GM23248 (cell line): ENCODE measurements around the gene SHISA9. TPM values are rescaled to one million over a fixed set of nuclear protein-coding genes. Genes with fewer than 3 reads are reported as not detected.

Experiments
- DNase-seq: peaks from one replicate; pipeline ENCODE4 v3.0.0-alpha.2; 2015
- H2AFZ ChIP-seq: fragments of 200-600 bp; sonication (generic); 2 replicates; pipeline ENCODE4 v1.6.1; 2016; ENCODE audit warnings: antibody characterized with exemption
- H3F3A ChIP-seq: fragments of 200-600 bp; sonication (generic); 2 replicates; pipeline ENCODE4 v1.6.1; 2016; ENCODE audit warnings: mild to moderate bottlenecking, antibody characterized with exemption, mixed run types; ENCODE audit not compliant: insufficient read depth
- H3K27ac ChIP-seq: fragments of 200-600 bp; sonication (generic); 2 replicates; pipeline ENCODE4 v1.5.1; 2016; ENCODE audit warnings: mild to moderate bottlenecking
- H3K27me3 ChIP-seq: fragments of 200-600 bp; sonication (generic); replicated peaks from 2 replicates; pipeline ENCODE4 v1.6.1; 2016; ENCODE audit warnings: mild to moderate bottlenecking; ENCODE audit not compliant: insufficient read depth
- H3K36me3 ChIP-seq: fragments of 200-600 bp; sonication (generic); 2 replicates; pipeline ENCODE4 v1.6.1; 2016; ENCODE audit warnings: low read depth, mild to moderate bottlenecking
- H3K4me1 ChIP-seq: fragments of 200-600 bp; sonication (generic); 2 replicates; pipeline ENCODE4 v1.6.1; 2016; ENCODE audit warnings: mild to moderate bottlenecking; ENCODE audit not compliant: insufficient read depth
- H3K4me2 ChIP-seq: fragments of 200-600 bp; sonication (generic); one replicate; pipeline ENCODE4 v1.6.1; 2016; ENCODE audit warnings: mild to moderate bottlenecking; ENCODE audit not compliant: unreplicated experiment
- H3K4me3 ChIP-seq: fragments of 200-600 bp; sonication (generic); 2 replicates; pipeline ENCODE4 v1.5.1; 2016; ENCODE audit warnings: mild to moderate bottlenecking
- H3K79me2 ChIP-seq: fragments of 200-600 bp; sonication (generic); 2 replicates; pipeline ENCODE4 v1.6.1; 2016; ENCODE audit warnings: mild to moderate bottlenecking; ENCODE audit not compliant: insufficient read depth
- H3K9ac ChIP-seq: fragments of 200-600 bp; sonication (generic); 2 replicates; pipeline ENCODE4 v1.6.1; 2016; ENCODE audit warnings: mild to moderate bottlenecking
- H3K9me2 ChIP-seq: fragments of 200-600 bp; sonication (generic); 2 replicates; pipeline ENCODE4 v1.6.1; 2016; ENCODE audit warnings: mixed run types, mild to moderate bottlenecking, moderate library complexity; ENCODE audit not compliant: insufficient read depth
- H3K9me3 ChIP-seq: fragments of 200-600 bp; sonication (generic); one replicate; pipeline ENCODE4 v1.6.1; 2017; ENCODE audit warnings: low read depth
- H4K20me1 ChIP-seq: fragments of 200-600 bp; sonication (generic); 2 replicates; pipeline ENCODE4 v1.6.0; 2016; ENCODE audit not compliant: insufficient read depth
- EZH2 ChIP-seq: fragments of 200-600 bp; sonication (generic); IDR thresholded peaks from 2 replicates; pipeline ENCODE4 v1.6.1; 2018; ENCODE audit warnings: antibody characterized with exemption, mild to moderate bottlenecking; ENCODE audit not compliant: insufficient read depth, poor library complexity, severe bottlenecking
- EZH2phosphoT487 ChIP-seq: fragments of 200-600 bp; sonication (generic); IDR thresholded peaks from 2 replicates; pipeline ENCODE4 v1.6.1; 2018; ENCODE audit warnings: antibody characterized with exemption, moderate library complexity, mild to moderate bottlenecking, low read depth; ENCODE audit not compliant: insufficient read depth
- WGBS, 2 experiments: methylation state at CpG; one replicate each; pipeline ENCODE4 v1.1.6; 2015 to 2017; ENCODE audit warnings: low lambda C conversion rate in 2 of 2, low coverage in 1 of 2; ENCODE audit errors: missing lambda C conversion rate in 2 of 2; 5-methylcytosine and 5-hydroxymethylcytosine counted together
- in situ Hi-C: fragments of 300-500 bp; cut with MboI; formaldehyde crosslinking; loops from 2 replicates; pipeline ENCODE4 v1.15.0; 2020
- polyA plus RNA-seq: library from polyadenylated mRNA; unstranded; fragments of >200 nt; fragmentation: Nextera tagmentation; extraction: Ambion mirVana; gene quantifications from 2 replicates; pipeline ENCODE4 v1.2.1, GENCODE V29; 2016
- total RNA-seq: library from RNA; depleted of rRNA; stranded (reverse); fragments of >200 nt; shearing (Covaris generic); gene quantifications from 2 replicates; pipeline ENCODE4 v1.2.3, GENCODE V29; 2014

Gene SHISA9
- total and polyA plus RNA-seq, 2 experiments from 2014 or later: not detected

- H3K79me2 ChIP-seq: no peaks in the 10 kb centered on the region
- H3K4me2 ChIP-seq: no peak overlapping the region
- no peaks in the 10 kb centered on the region for H3K9me3 ChIP-seq
- WGBS, 2 experiments: 9 to 20% methylated on average over 2 of the region's 2 CpGs
- no peaks in the 10 kb centered on the region for H4K20me1 ChIP-seq
- no peaks in the 10 kb centered on the region for H3K9me2 ChIP-seq
- H3K36me3 ChIP-seq: no peaks in the 10 kb centered on the region
- H3K27me3 ChIP-seq: no peaks in the 10 kb centered on the region
- TF ChIP-seq EZH2phosphoT487 (no peak), EZH2 (no peak)
- no peak overlapping the region for H3K4me3 ChIP-seq
- no peak overlapping the region for H3K9ac ChIP-seq
- no peak overlapping the region for H2AFZ ChIP-seq
- DNase-seq: no peak
- no peak overlapping the region for H3K27ac ChIP-seq
- in situ Hi-C loops: no loop called here
- H3F3A ChIP-seq: no peaks in the 10 kb centered on the region
- H3K4me1 ChIP-seq: no peaks in the 10 kb centered on the region
Observed at GRCh38 chr16:13098536-13098935, 197.1 kb downstream of the SHISA9 start.

- WGBS, 2 experiments: 3 to 10% methylated on average over 2 of the region's 2 CpGs
- no peaks in the 10 kb centered on the region for H3K9me2 ChIP-seq
- H3F3A ChIP-seq: no peaks in the 10 kb centered on the region
- no peak overlapping the region for H3K9ac ChIP-seq
- no peak overlapping the region for H3K4me3 ChIP-seq
- no peak overlapping the region for H3K4me2 ChIP-seq
- no peaks in the 10 kb centered on the region for H3K4me1 ChIP-seq
- H3K36me3 ChIP-seq: no peaks in the 10 kb centered on the region
- no peak for TF ChIP-seq EZH2
- no peak for TF ChIP-seq EZH2phosphoT487
- H3K79me2 ChIP-seq: no peaks in the 10 kb centered on the region
- DNase-seq: no peak
- H3K27me3 ChIP-seq: no peaks in the 10 kb centered on the region
- no peak overlapping the region for H3K27ac ChIP-seq
- H3K9me3 ChIP-seq: no peaks in the 10 kb centered on the region
- in situ Hi-C loops: no loop called here
- no peaks in the 10 kb centered on the region for H4K20me1 ChIP-seq
- H2AFZ ChIP-seq: no peak overlapping the region
Observed at GRCh38 chr16:13099822-13100221, 198.4 kb downstream of the SHISA9 start.

- no peak overlapping the region for H2AFZ ChIP-seq
- H3K4me3 ChIP-seq: no peak overlapping the region
- H3K9me2 ChIP-seq: no peaks in the 10 kb centered on the region
- 14 to 19% methylated on average over 6 of the region's 6 CpGs for WGBS, 2 experiments
- H4K20me1 ChIP-seq: no peaks in the 10 kb centered on the region
- no peaks in the 10 kb centered on the region for H3K27me3 ChIP-seq
- no peak for DNase-seq
- TF ChIP-seq EZH2phosphoT487 (no peak), EZH2 (no peak)
- H3K27ac ChIP-seq: no peak overlapping the region
- H3K4me1 ChIP-seq: no peaks in the 10 kb centered on the region
- H3K79me2 ChIP-seq: no peaks in the 10 kb centered on the region
- no peaks in the 10 kb centered on the region for H3K36me3 ChIP-seq
- no peaks in the 10 kb centered on the region for H3F3A ChIP-seq
- no peak overlapping the region for H3K9ac ChIP-seq
- H3K9me3 ChIP-seq: no peaks in the 10 kb centered on the region
- in situ Hi-C loops: no loop called here
- H3K4me2 ChIP-seq: no peak overlapping the region
Observed at GRCh38 chr16:13100970-13101369, 199.6 kb downstream of the SHISA9 start.

- H2AFZ ChIP-seq: no peak overlapping the region
- H3K27ac ChIP-seq: no peak overlapping the region
- no peaks in the 10 kb centered on the region for H3K27me3 ChIP-seq
- no peaks in the 10 kb centered on the region for H3K36me3 ChIP-seq
- H3K4me2 ChIP-seq: no peak overlapping the region
- H3K4me3 ChIP-seq: no peak overlapping the region
- no peaks in the 10 kb centered on the region for H4K20me1 ChIP-seq
- no peaks in the 10 kb centered on the region for H3K9me2 ChIP-seq
- no peaks in the 10 kb centered on the region for H3K9me3 ChIP-seq
- 28 to 45% methylated on average over 3 of the region's 3 CpGs for WGBS, 2 experiments
- in situ Hi-C loops: no loop called here
- no peak for TF ChIP-seq EZH2phosphoT487
- no peak for TF ChIP-seq EZH2
- DNase-seq: no peak
- no peaks in the 10 kb centered on the region for H3K4me1 ChIP-seq
- no peaks in the 10 kb centered on the region for H3F3A ChIP-seq
- no peak overlapping the region for H3K9ac ChIP-seq
- no peaks in the 10 kb centered on the region for H3K79me2 ChIP-seq
Observed at GRCh38 chr16:13101828-13102227, 200.4 kb downstream of the SHISA9 start.

GRCh38 chr16:13102401-13102800, 201.0 kb downstream of the SHISA9 start:
- H3F3A ChIP-seq: no peaks in the 10 kb centered on the region
- no peak overlapping the region for H3K27ac ChIP-seq
- H2AFZ ChIP-seq: no peak overlapping the region
- no peaks in the 10 kb centered on the region for H3K79me2 ChIP-seq
- no peak for DNase-seq
- H3K36me3 ChIP-seq: no peaks in the 10 kb centered on the region
- no peak overlapping the region for H3K4me3 ChIP-seq
- TF ChIP-seq EZH2 (no peak), EZH2phosphoT487 (no peak)
- no peaks in the 10 kb centered on the region for H4K20me1 ChIP-seq
- H3K9me2 ChIP-seq: no peaks in the 10 kb centered on the region
- no peaks in the 10 kb centered on the region for H3K27me3 ChIP-seq
- 17 to 18% methylated on average over 5 of the region's 5 CpGs for WGBS, 2 experiments
- H3K9ac ChIP-seq: no peak overlapping the region
- in situ Hi-C loops: no loop called here
- H3K9me3 ChIP-seq: no peaks in the 10 kb centered on the region
- no peaks in the 10 kb centered on the region for H3K4me1 ChIP-seq
- H3K4me2 ChIP-seq: no peak overlapping the region
